Liver (tissue), 9 donors: ENCODE measurements around the gene ART5. TPM values are rescaled to one million over a fixed set of nuclear protein-coding genes. Genes with fewer than 3 reads are reported as not detected.

ENCODE experiments used
- DNase-seq: peaks from one replicate; pipeline ENCODE4 v3.0.0-alpha.2; 2017; ENCODE audit warnings: low spot score
- H3K27ac ChIP-seq, 2 donors: one replicate each; pipeline ENCODE4 v1.7.0; 2013; ENCODE audit warnings: inconsistent platforms in 2 of 2, low read length in 2 of 2, control low read depth in 1 of 2, low read depth in 1 of 2, mild to moderate bottlenecking in 1 of 2
- H3K27me3 ChIP-seq, 4 donors: one replicate each; pipeline versions ENCODE4 v1.6.1 to v1.7.0; 2013; ENCODE audit warnings: low read length in 3 of 4, inconsistent platforms in 1 of 4, mild to moderate bottlenecking in 1 of 4, moderate library complexity in 1 of 4; ENCODE audit not compliant: control insufficient read depth in 4 of 4, insufficient read depth in 4 of 4
- H3K36me3 ChIP-seq, 4 donors: one replicate each; pipeline versions ENCODE4 v1.6.1 to v1.7.0; 2013; ENCODE audit warnings: low read length in 3 of 4, mild to moderate bottlenecking in 3 of 4, low read depth in 1 of 4, moderate library complexity in 1 of 4; ENCODE audit not compliant: control insufficient read depth in 4 of 4, insufficient read depth in 3 of 4
- H3K4me1 ChIP-seq, 4 donors: one replicate each; pipeline versions ENCODE4 v1.6.1 to v1.7.0; 2013; ENCODE audit warnings: low read length in 3 of 4, mild to moderate bottlenecking in 3 of 4, moderate library complexity in 1 of 4; ENCODE audit not compliant: control insufficient read depth in 4 of 4, insufficient read depth in 4 of 4
- H3K4me3 ChIP-seq, 3 donors: one replicate each; pipeline versions ENCODE4 v1.6.1 to v1.7.0; 2013; ENCODE audit warnings: low read length in 3 of 3, control low read depth in 1 of 3, low read depth in 1 of 3, mild to moderate bottlenecking in 1 of 3
- H3K9ac ChIP-seq, 2 donors: one replicate each; pipeline ENCODE4 v1.7.0; 2013; ENCODE audit warnings: low read length in 2 of 2, mild to moderate bottlenecking in 2 of 2, moderate library complexity in 2 of 2, control low read depth in 1 of 2, low read depth in 1 of 2
- H3K9me3 ChIP-seq, 4 donors: one replicate each; pipeline versions ENCODE4 v1.6.1 to v1.7.0; 2013; ENCODE audit warnings: low read length in 3 of 4; ENCODE audit not compliant: control insufficient read depth in 4 of 4
- CTCF ChIP-seq: fragments of 150-350 bp; IDR thresholded peaks from 2 replicates; pipeline ENCODE4 v1.5.1; 2017; ENCODE audit warnings: improper control_type of control experiment, low read depth, low read length; ENCODE audit not compliant: missing input control
- EGR1 ChIP-seq, 2 donors: IDR thresholded peaks; 2 replicates each; pipeline ENCODE4 v1.6.1; 2016 to 2018; ENCODE audit warnings: antibody characterized with exemption in 2 of 2, low read depth in 2 of 2
- FOXA1 ChIP-seq: IDR thresholded peaks from 2 replicates; pipeline ENCODE4 v1.6.1; 2016; ENCODE audit warnings: antibody characterized with exemption
- FOXA2 ChIP-seq: IDR thresholded peaks from 2 replicates; pipeline ENCODE4 v1.6.1; 2016; ENCODE audit warnings: antibody characterized with exemption
- GABPA ChIP-seq, 2 donors: IDR thresholded peaks in 1 of 2; conservative IDR thresholded peaks in 1 of 2; 2 replicates each; pipeline ENCODE4 v1.6.1; 2016; ENCODE audit warnings: antibody characterized with exemption in 2 of 2, mild to moderate bottlenecking in 1 of 2, moderate library complexity in 1 of 2
- HNF4A ChIP-seq, 2 donors: conservative IDR thresholded peaks; 2 replicates each; pipeline ENCODE4 v1.6.1; 2016; ENCODE audit warnings: antibody characterized with exemption in 2 of 2, mild to moderate bottlenecking in 2 of 2
- HNF4G ChIP-seq: IDR thresholded peaks from 2 replicates; pipeline ENCODE4 v1.6.1; 2016; ENCODE audit warnings: antibody characterized with exemption
- JUND ChIP-seq, 2 donors: IDR thresholded peaks; 2 replicates each; pipeline ENCODE4 v1.6.1; 2016; ENCODE audit warnings: antibody characterized with exemption in 2 of 2
- MAX ChIP-seq: IDR thresholded peaks from 2 replicates; pipeline ENCODE4 v1.6.1; 2016; ENCODE audit warnings: antibody characterized with exemption
- NR2F2 ChIP-seq: IDR thresholded peaks from 2 replicates; pipeline ENCODE4 v1.6.1; 2016; ENCODE audit warnings: antibody characterized with exemption
- RAD21 ChIP-seq, 2 donors: IDR thresholded peaks; 2 replicates each; pipeline ENCODE4 v1.6.1; 2016; ENCODE audit warnings: antibody characterized with exemption in 2 of 2, mild to moderate bottlenecking in 2 of 2
- RXRA ChIP-seq, 2 donors: IDR thresholded peaks; 2 replicates each; pipeline ENCODE4 v1.6.1; 2017 to 2018; ENCODE audit warnings: antibody characterized with exemption in 2 of 2, mild to moderate bottlenecking in 1 of 2
- SP1 ChIP-seq: IDR thresholded peaks from 2 replicates; pipeline ENCODE4 v1.6.1; 2018; ENCODE audit warnings: antibody characterized with exemption, mild to moderate bottlenecking
- TAF1 ChIP-seq: conservative IDR thresholded peaks from 2 replicates; pipeline ENCODE4 v1.6.1; 2016; ENCODE audit warnings: antibody characterized with exemption, mild to moderate bottlenecking
- YY1 ChIP-seq: IDR thresholded peaks from 2 replicates; pipeline ENCODE4 v1.6.1; 2016; ENCODE audit warnings: antibody characterized with exemption, mild to moderate bottlenecking
- ZBTB33 ChIP-seq: IDR thresholded peaks from 2 replicates; pipeline ENCODE4 v1.6.1; 2016; ENCODE audit warnings: antibody characterized with exemption
- WGBS: extraction: QIAGEN DNeasy Blood & Tissue Kit; methylation state at CpG from one replicate; pipeline ENCODE4 v1.1.7; 2013; 5-methylcytosine and 5-hydroxymethylcytosine counted together
- polyA plus RNA-seq, 2 donors: library from polyadenylated mRNA; stranded (reverse) in 1 of 2; unstranded in 1 of 2; fragments of 200-250 nt in 1 of 2; fragments of >200 nt in 1 of 2; fragmentation: Nextera tagmentation in 1 of 2; extraction: Ambion mirVana in 1 of 2; gene quantifications; one replicate each; pipeline versions ENCODE4 v1.2.1 to v1.2.3, GENCODE V29; 2013 to 2015
- total RNA-seq, 2 donors: library from RNA; depleted of rRNA; stranded (reverse); fragments of >200 nt; gene quantifications; one replicate each; pipeline ENCODE4 v1.2.3, GENCODE V29; 2014
- TF ChIP-seq, protein P1 (sequence below): IDR thresholded peaks from 2 replicates; pipeline ENCODE4 v1.6.1; 2016; ENCODE audit warnings: antibody characterized with exemption, mild to moderate bottlenecking
- TF ChIP-seq, protein P2 (sequence below): IDR thresholded peaks from 2 replicates; pipeline ENCODE4 v1.6.1; 2016; ENCODE audit warnings: antibody characterized with exemption
- donor health status: healthy.
- donor health status: healthy.
- donor health status: healthy.
- donor health status: healthy.
- donor health status: healthy.

The ART5 gene
- total and polyA plus RNA-seq, 4 donors = 0.17 to 0.93 TPM; not detected in 2

DNA sequence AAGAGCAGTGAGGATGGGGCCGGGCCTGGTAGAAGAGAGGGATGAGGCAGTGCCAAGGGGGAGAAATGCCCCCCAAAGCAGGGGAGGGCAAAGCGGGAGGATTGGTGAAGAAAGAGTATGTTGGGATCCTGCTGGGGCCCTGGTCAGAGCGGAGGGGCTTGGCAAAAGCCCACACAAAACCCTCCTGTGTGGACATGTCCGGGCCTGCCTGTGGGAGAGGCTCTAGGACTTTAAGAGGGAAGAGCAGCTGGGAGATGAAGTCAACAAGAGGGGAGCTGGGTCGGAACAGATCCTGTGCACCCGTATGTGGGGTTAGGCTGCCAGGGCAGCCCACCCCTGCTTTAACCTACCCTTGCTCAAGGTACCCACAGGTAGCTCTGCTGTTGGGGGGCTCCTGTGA, 25.8 kb downstream of the ART5 start:
- TF ChIP-seq ZBTB33 = no peak
- TF ChIP-seq NR2F2 = no peak
- no peak for TF ChIP-seq HNF4A (conservative IDR thresholded peaks at IDR 0.05)
- TF ChIP-seq TAF1 = no peak
- no peak for TF ChIP-seq MAX
- no peak for TF ChIP-seq GABPA (IDR thresholded peaks at IDR 0.05 in 1 of 2, conservative IDR thresholded peaks at IDR 0.05 in 1 of 2)
- no peak for TF ChIP-seq RAD21 (IDR thresholded peaks at IDR 0.05)
- no peak for TF ChIP-seq JUND (IDR thresholded peaks at IDR 0.05)
- TF ChIP-seq SP1 = no peak
- no peak for TF ChIP-seq FOXA2
- TF ChIP-seq YY1 = no peak
- no peak for TF ChIP-seq EGR1 (IDR thresholded peaks at IDR 0.05; ENCODE audit: low read depth in 2 of 2)
- no peak for TF ChIP-seq HNF4G
- TF ChIP-seq, protein P1, sequence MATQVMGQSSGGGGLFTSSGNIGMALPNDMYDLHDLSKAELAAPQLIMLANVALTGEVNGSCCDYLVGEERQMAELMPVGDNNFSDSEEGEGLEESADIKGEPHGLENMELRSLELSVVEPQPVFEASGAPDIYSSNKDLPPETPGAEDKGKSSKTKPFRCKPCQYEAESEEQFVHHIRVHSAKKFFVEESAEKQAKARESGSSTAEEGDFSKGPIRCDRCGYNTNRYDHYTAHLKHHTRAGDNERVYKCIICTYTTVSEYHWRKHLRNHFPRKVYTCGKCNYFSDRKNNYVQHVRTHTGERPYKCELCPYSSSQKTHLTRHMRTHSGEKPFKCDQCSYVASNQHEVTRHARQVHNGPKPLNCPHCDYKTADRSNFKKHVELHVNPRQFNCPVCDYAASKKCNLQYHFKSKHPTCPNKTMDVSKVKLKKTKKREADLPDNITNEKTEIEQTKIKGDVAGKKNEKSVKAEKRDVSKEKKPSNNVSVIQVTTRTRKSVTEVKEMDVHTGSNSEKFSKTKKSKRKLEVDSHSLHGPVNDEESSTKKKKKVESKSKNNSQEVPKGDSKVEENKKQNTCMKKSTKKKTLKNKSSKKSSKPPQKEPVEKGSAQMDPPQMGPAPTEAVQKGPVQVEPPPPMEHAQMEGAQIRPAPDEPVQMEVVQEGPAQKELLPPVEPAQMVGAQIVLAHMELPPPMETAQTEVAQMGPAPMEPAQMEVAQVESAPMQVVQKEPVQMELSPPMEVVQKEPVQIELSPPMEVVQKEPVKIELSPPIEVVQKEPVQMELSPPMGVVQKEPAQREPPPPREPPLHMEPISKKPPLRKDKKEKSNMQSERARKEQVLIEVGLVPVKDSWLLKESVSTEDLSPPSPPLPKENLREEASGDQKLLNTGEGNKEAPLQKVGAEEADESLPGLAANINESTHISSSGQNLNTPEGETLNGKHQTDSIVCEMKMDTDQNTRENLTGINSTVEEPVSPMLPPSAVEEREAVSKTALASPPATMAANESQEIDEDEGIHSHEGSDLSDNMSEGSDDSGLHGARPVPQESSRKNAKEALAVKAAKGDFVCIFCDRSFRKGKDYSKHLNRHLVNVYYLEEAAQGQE = no peak
- TF ChIP-seq RXRA (IDR thresholded peaks at IDR 0.05) = no peak
- no peak for TF ChIP-seq CTCF
- TF ChIP-seq FOXA1 = no peak
- TF ChIP-seq, protein P2, sequence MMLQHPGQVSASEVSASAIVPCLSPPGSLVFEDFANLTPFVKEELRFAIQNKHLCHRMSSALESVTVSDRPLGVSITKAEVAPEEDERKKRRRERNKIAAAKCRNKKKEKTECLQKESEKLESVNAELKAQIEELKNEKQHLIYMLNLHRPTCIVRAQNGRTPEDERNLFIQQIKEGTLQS = no peak
- WGBS = 92% methylated on average over 6 of the region's 6 CpGs
- Histone ChIP-seq H3K9ac (no peak overlapping the region), H3K36me3 (no peaks in the 10 kb centered on the region), H3K27ac (no peak overlapping the region), H3K4me3 (no peak overlapping the region), H3K27me3 (no peaks in the 10 kb centered on the region), H3K4me1 (no peaks in the 10 kb centered on the region), H3K9me3 (no peaks in the 10 kb centered on the region)
- DNase-seq = no peak
